Upper lobe of right lung (tissue), 1 donor: ENCODE data around the gene VIM. TPM values are rescaled to one million over a fixed set of nuclear protein-coding genes. Genes with fewer than 3 reads are reported as not detected.
A peak's percentile ranks its signal among the peaks of the same experiment; 100 is the strongest.

ENCODE experiments used
- ATAC-seq: fragments of 200-7000 bp; cut with Tn5 transposase; one replicate; pipeline ENCODE4 v1.9.1; 2020; ENCODE audit warnings: mild to moderate bottlenecking, moderate library complexity
- DNase-seq: peaks from one replicate; pipeline ENCODE4 v3.0.0-alpha.2; 2020
- H3K27ac ChIP-seq: fragments of 200-600 bp; one replicate; pipeline ENCODE4 v1.8.0; 2022
- H3K27me3 ChIP-seq: fragments of 200-600 bp; one replicate; pipeline ENCODE4 v1.8.0; 2022; ENCODE audit warnings: mild to moderate bottlenecking
- H3K36me3 ChIP-seq: fragments of 200-600 bp; one replicate; pipeline ENCODE4 v1.8.0; 2022
- H3K4me1 ChIP-seq: fragments of 200-600 bp; one replicate; pipeline ENCODE4 v1.8.0; 2022
- H3K4me3 ChIP-seq: fragments of 200-600 bp; one replicate; pipeline ENCODE4 v1.8.0; 2022; ENCODE audit warnings: mild to moderate bottlenecking
- H3K9me3 ChIP-seq: fragments of 200-600 bp; one replicate; pipeline ENCODE4 v1.8.0; 2022
- CTCF ChIP-seq: fragments of 200-600 bp; IDR thresholded peaks from one replicate; pipeline ENCODE4 v1.8.0; 2022; ENCODE audit warnings: antibody characterized with exemption
- intact Hi-C: fragments of 100-400 bp; cut with DNase I; formaldehyde crosslinking; loops from one replicate; pipeline ENCODE4 v1.11.0; 2022
- total RNA-seq: library from RNA; stranded (reverse); fragmentation: NEBNext Ultra II Directional; extraction: Animal tissue kit (Norgen Biotek cat#: 25700); gene quantifications from one replicate; pipeline ENCODE4 v1.2.1, GENCODE V29; 2021
- donor health status: DM: no; HTN: yes; CAD: no; lungs with severe emphysema.

The VIM gene
- total RNA-seq, 1 donor from 2014 or later, result 1,272 TPM

- intact Hi-C loops, result no loop called here
- no peaks in the 10 kb centered on the region for H3K9me3 ChIP-seq
- DNase-seq (no peak), ATAC-seq (no peak)
- TF ChIP-seq CTCF, result no peak
- peaks cover 9% of the 10 kb centered on the region for H3K4me1 ChIP-seq
- no peak overlapping the region for H3K27ac ChIP-seq
- no peaks in the 10 kb centered on the region for H3K36me3 ChIP-seq
- H3K4me3 ChIP-seq, result no peak overlapping the region
- no peaks in the 10 kb centered on the region for H3K27me3 ChIP-seq
Measured at GRCh38 chr10:17210361-17210760, 17.7 kb upstream of the VIM start.

GRCh38 chr10:17212802-17213221 is 15.2 kb upstream of the VIM start:
- Histone ChIP-seq H3K27me3 (no peaks in the 10 kb centered on the region), H3K9me3 (no peaks in the 10 kb centered on the region), H3K4me1 (peaks cover 24% of the 10 kb centered on the region), H3K27ac (no peak overlapping the region), H3K4me3 (no peak overlapping the region), H3K36me3 (no peaks in the 10 kb centered on the region)
- peak; percentile 76 for ATAC-seq
- intact Hi-C loops, result no loop called here
- TF ChIP-seq CTCF, result no peak
- DNase-seq, result no peak

GRCh38 chr10:17213646-17214349 is 14.2 kb upstream of the VIM start:
- TF ChIP-seq CTCF, result no peak
- Histone ChIP-seq H3K27me3 (no peaks in the 10 kb centered on the region), H3K4me1 (peaks cover 24% of the 10 kb centered on the region)

DNA sequence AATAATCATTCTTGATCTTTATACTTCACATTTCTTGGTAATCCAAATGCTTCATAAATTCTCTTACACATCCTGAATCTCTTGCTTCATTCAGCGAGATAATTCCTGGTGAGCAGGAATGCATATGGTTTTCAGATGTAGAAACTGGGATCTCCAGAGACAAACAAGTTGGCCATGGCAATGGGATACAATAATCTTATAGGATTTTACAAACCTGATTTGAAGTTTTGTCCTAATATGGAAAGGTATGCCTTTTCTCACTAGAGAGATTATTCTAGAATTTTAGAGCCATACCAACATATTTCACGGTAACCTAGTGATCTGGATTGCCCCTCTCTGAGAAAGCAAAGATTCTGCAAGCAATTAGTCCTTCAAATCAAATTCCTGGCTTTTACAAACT is 13.5 kb upstream of the VIM start:
- H3K9me3 ChIP-seq, result no peaks in the 10 kb centered on the region
- DNase-seq (no peak), ATAC-seq (no peak)
- no peaks in the 10 kb centered on the region for H3K27me3 ChIP-seq
- peak overlapping the region; percentile 90 for H3K27ac ChIP-seq
- no peak for TF ChIP-seq CTCF
- H3K4me3 ChIP-seq, result no peak overlapping the region
- intact Hi-C loops, result no loop called here
- H3K4me1 ChIP-seq, result peaks cover 24% of the 10 kb centered on the region
- H3K36me3 ChIP-seq, result no peaks in the 10 kb centered on the region

More at GRCh38 chr10:17213646-17214349, 14.2 kb upstream of the VIM start:
- Histone ChIP-seq H3K36me3 (no peaks in the 10 kb centered on the region), H3K9me3 (no peaks in the 10 kb centered on the region), H3K4me3 (no peak overlapping the region), H3K27ac (no peak overlapping the region)
- intact Hi-C loops, result no loop called here
- DNase-seq (no peak), ATAC-seq (no peak)

- Histone ChIP-seq H3K27ac (peak overlapping the region; percentile 90), H3K36me3 (no peaks in the 10 kb centered on the region), H3K9me3 (no peaks in the 10 kb centered on the region), H3K4me1 (peaks cover 24% of the 10 kb centered on the region), H3K27me3 (no peaks in the 10 kb centered on the region), H3K4me3 (no peak overlapping the region)
- ATAC-seq (peak; percentile 50), DNase-seq (no peak)
- no peak for TF ChIP-seq CTCF
- intact Hi-C loops, result no loop called here
Measured at GRCh38 chr10:17214971-17215781, 12.9 kb upstream of the VIM start.
